ENCODE measurements around the gene CENPK.

Gene CENPK

DNA sequence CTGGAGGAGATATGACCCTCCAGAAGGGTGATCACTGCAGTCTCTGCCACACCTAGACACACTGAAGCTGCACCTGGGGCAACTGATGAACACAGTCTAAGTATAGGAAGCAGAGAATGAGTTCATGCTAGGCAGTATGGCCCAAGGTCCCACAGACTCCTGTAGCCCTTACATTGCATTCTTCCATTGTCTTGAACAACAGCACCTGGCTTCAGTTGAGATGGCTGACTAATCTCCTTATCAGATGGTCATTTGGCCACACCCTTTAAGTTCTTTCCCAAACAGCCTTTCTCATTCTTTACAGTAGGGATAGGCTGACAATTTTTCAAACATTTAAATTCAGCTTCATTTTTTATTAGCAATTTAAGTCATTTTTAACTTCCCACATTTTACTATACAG lies 23.1 kb downstream of the CENPK start:
- Histone ChIP-seq H3K79me2 (ENCODE audit: insufficient read depth, low read length) (no peaks in the 10 kb centered on the region), H3K9ac (ENCODE audit: low read length) (no peak overlapping the region), H4K20me1 (ENCODE audit: low read depth, low read length) (no peaks in the 10 kb centered on the region), H3K9me2 (replicated peaks; ENCODE audit: insufficient read depth, low read length) (no peaks in the 10 kb centered on the region), H3K27me3 (ENCODE audit: low read length) (no peaks in the 10 kb centered on the region), H3K4me3 (ENCODE audit: insufficient read depth, low read length, poor library complexity, severe bottlenecking) (no peak overlapping the region), H3K36me3 (ENCODE audit: low read length) (peaks cover 42% of the 10 kb centered on the region), H3K27ac (ENCODE audit: low read depth, low read length) (no peak overlapping the region), H2AFZ (ENCODE audit: low read depth, low read length, severe bottlenecking) (no peak overlapping the region), H3K4me2 (ENCODE audit: low read depth, low read length, poor library complexity, severe bottlenecking) (no peak overlapping the region), H3K9me3 (ENCODE audit: insufficient read depth, low read length) (no peaks in the 10 kb centered on the region), H3F3A (ENCODE audit: insufficient read depth) (no peaks in the 10 kb centered on the region)
- TF ChIP-seq, protein P1, sequence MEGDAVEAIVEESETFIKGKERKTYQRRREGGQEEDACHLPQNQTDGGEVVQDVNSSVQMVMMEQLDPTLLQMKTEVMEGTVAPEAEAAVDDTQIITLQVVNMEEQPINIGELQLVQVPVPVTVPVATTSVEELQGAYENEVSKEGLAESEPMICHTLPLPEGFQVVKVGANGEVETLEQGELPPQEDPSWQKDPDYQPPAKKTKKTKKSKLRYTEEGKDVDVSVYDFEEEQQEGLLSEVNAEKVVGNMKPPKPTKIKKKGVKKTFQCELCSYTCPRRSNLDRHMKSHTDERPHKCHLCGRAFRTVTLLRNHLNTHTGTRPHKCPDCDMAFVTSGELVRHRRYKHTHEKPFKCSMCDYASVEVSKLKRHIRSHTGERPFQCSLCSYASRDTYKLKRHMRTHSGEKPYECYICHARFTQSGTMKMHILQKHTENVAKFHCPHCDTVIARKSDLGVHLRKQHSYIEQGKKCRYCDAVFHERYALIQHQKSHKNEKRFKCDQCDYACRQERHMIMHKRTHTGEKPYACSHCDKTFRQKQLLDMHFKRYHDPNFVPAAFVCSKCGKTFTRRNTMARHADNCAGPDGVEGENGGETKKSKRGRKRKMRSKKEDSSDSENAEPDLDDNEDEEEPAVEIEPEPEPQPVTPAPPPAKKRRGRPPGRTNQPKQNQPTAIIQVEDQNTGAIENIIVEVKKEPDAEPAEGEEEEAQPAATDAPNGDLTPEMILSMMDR (IDR thresholded peaks at IDR 0.05; ENCODE audit: insufficient read depth, low read length, poor library complexity, severe bottlenecking) = no peak

DNA sequence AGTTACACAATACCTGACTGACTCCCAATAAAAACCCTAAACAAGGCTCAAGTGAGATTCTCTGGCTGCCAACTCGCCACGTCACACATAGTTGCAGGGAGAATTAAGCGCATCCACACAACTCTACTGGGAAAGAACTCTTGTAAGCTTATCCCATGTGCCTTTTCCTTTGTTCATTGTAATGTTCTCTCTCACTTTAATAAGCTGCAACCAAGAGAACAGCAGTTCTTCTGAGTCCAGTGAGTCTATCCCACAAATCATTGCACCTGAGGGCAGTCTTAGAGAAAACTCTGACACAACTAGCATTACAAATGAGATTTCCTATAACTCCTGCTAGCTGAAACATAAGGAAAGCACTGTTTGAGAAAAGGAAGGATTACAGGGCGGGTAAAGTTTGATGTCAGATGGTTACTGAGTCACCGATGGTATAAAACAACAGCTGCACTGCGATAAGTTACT lies 27.4 kb downstream of the CENPK start:
- no peak overlapping the region for H2AFZ ChIP-seq (ENCODE audit: low read depth, low read length, severe bottlenecking)
- H3F3A ChIP-seq (ENCODE audit: insufficient read depth) = no peaks in the 10 kb centered on the region
- no peaks in the 10 kb centered on the region for H3K9me2 ChIP-seq (replicated peaks; ENCODE audit: insufficient read depth, low read length)
- H3K9me3 ChIP-seq (ENCODE audit: insufficient read depth, low read length) = no peaks in the 10 kb centered on the region
- H3K36me3 ChIP-seq (ENCODE audit: low read length) = peaks cover 19% of the 10 kb centered on the region; the same call in 1 of the 2 replicates
- H3K4me3 ChIP-seq (ENCODE audit: insufficient read depth, low read length, poor library complexity, severe bottlenecking) = no peak overlapping the region
- H3K27ac ChIP-seq (ENCODE audit: low read depth, low read length) = no peak overlapping the region
- H3K79me2 ChIP-seq (ENCODE audit: insufficient read depth, low read length) = no peaks in the 10 kb centered on the region
- no peaks in the 10 kb centered on the region for H4K20me1 ChIP-seq (ENCODE audit: low read depth, low read length)
- H3K9ac ChIP-seq (ENCODE audit: low read length) = no peak overlapping the region
- no peaks in the 10 kb centered on the region for H3K27me3 ChIP-seq (ENCODE audit: low read length)
- H3K4me2 ChIP-seq (ENCODE audit: low read depth, low read length, poor library complexity, severe bottlenecking) = no peak overlapping the region
- TF ChIP-seq, protein P1 (IDR thresholded peaks at IDR 0.05; ENCODE audit: insufficient read depth, low read length, poor library complexity, severe bottlenecking) = no peak
- no peak for TF ChIP-seq EZH2phosphoT487 (conservative IDR thresholded peaks at IDR 0.05; ENCODE audit: low read length)

DNA sequence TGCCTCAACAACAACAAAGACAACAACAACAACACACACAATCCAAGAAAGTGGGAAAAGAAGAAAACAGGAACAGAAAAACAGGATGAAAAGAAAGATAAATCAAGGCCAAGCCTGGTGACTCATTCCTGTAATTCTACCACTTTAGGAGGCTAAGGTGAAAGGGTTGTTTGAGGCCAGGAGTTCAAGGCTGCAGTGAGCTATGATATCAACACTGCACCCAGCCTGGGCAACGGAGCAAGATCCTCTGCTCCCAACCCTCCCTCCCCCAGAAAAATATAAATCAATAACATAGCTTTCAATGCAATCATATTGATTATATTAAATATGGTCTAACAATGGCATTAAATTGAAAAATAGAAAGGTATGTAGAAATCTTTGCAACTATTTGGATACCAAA lies 32.1 kb downstream of the CENPK start:
- TF ChIP-seq, protein P1 (IDR thresholded peaks at IDR 0.05; ENCODE audit: insufficient read depth, low read length, poor library complexity, severe bottlenecking) = no peak
- no peak for TF ChIP-seq EZH2phosphoT487 (conservative IDR thresholded peaks at IDR 0.05; ENCODE audit: low read length)
- Histone ChIP-seq H3K36me3 (ENCODE audit: low read length) (peaks cover 28% of the 10 kb centered on the region; the same call in 1 of the 2 replicates), H3K9me2 (replicated peaks; ENCODE audit: insufficient read depth, low read length) (no peaks in the 10 kb centered on the region), H2AFZ (ENCODE audit: low read depth, low read length, severe bottlenecking) (no peak overlapping the region), H3F3A (ENCODE audit: insufficient read depth) (peaks cover 5% of the 10 kb centered on the region; the same call in 1 of the 2 replicates), H3K4me2 (ENCODE audit: low read depth, low read length, poor library complexity, severe bottlenecking) (no peak overlapping the region), H3K9me3 (ENCODE audit: insufficient read depth, low read length) (no peaks in the 10 kb centered on the region), H3K79me2 (ENCODE audit: insufficient read depth, low read length) (no peaks in the 10 kb centered on the region), H3K9ac (ENCODE audit: low read length) (no peak overlapping the region), H3K4me3 (ENCODE audit: insufficient read depth, low read length, poor library complexity, severe bottlenecking) (no peak overlapping the region), H4K20me1 (ENCODE audit: low read depth, low read length) (no peaks in the 10 kb centered on the region), H3K27me3 (ENCODE audit: low read length) (no peaks in the 10 kb centered on the region), H3K27ac (ENCODE audit: low read depth, low read length) (no peak overlapping the region)

All from SU-DHL-6 (cell line).